NCI-H1694 treated with DMSO at 0.1 percent for 48 hours (cell line): ENCODE results near the gene SLC16A11.
A peak's percentile ranks its signal among the peaks of the same experiment; 100 is the strongest.
"Not testable (repeated sequence)": the region's sequence is repeated elsewhere in the genome, so short reads cannot be mapped to it uniquely, and the experiment has no call there.

Experiments
- DNase-seq: peaks from one replicate; lab custom pipeline; 2025; lab: John Stamatoyannopoulos, UW

SLC16A11 gene

GRCh38 chr17:7005716-7006115 lies 38.2 kb downstream of the SLC16A11 start:
- no peak for DNase-seq

- DNase-seq = peak; percentile 80
Measured at GRCh38 chr17:7004398-7005253, 39.3 kb downstream of the SLC16A11 start.

GRCh38 chr17:7003745-7004144 lies 40.1 kb downstream of the SLC16A11 start:
- DNase-seq = no peak

GRCh38 chr17:7002288-7003047 lies 41.4 kb downstream of the SLC16A11 start:
- DNase-seq = no peak

- DNase-seq = no peak
Measured at GRCh38 chr17:7001318-7001961, 42.5 kb downstream of the SLC16A11 start.

- no peak for DNase-seq
Measured at GRCh38 chr17:6998855-6999508, 44.9 kb downstream of the SLC16A11 start.

GRCh38 chr17:6997171-6997570 lies 46.7 kb downstream of the SLC16A11 start:
- DNase-seq = no peak

GRCh38 chr17:6996256-6997011 lies 47.5 kb downstream of the SLC16A11 start:
- no peak for DNase-seq

- no peak for DNase-seq
Measured at GRCh38 chr17:6995500-6996255, 48.2 kb downstream of the SLC16A11 start, which contains the start of gene ALOX12. TSS of gene ALOX12 (plus strand) at chr17:6996049. CDS start at chr17:6996118, 69 bp downstream.

GRCh38 chr17:6994666-6995256 lies 49.1 kb downstream of the SLC16A11 start:
- no peak for DNase-seq

GRCh38 chr17:6994118-6994598 lies 49.7 kb downstream of the SLC16A11 start:
- no peak for DNase-seq

- not testable (repeated sequence) for DNase-seq
Measured at GRCh38 chr17:6993613-6994056, 50.3 kb downstream of the SLC16A11 start.
